NCI-H526 treated with DMSO at 0.1 percent for 48 hours (cell line): Measurements from ENCODE around the gene CAMSAP1.
"Not testable (repeated sequence)": the region's sequence is repeated elsewhere in the genome, so short reads cannot be mapped to it uniquely, and the experiment has no call there.

ENCODE experiments used
- DNase-seq: peaks from one replicate; lab custom pipeline; 2025; lab: John Stamatoyannopoulos, UW

The CAMSAP1 gene

GRCh38 chr9:135896626-135897025 lies 10.7 kb downstream of the CAMSAP1 start:
- no peak for DNase-seq

DNA sequence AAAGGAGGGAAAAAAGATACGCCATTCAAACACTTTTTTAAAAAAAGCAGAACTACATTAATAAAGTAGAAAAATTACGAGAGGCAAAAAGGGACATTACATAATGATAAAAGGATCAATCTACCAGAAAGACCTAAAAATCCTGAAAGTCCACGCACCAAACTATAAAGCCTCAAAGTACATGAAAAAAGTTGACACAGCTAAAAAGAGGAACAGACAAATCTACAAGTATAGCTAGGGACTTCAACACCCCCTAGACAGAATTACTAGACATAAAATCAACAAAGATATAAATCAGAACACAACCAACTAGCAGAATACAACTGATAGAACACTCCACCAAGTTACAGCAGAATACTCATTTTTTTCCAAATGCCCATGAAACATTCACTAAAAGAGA lies 11.1 kb downstream of the CAMSAP1 start:
- DNase-seq = no peak

DNA sequence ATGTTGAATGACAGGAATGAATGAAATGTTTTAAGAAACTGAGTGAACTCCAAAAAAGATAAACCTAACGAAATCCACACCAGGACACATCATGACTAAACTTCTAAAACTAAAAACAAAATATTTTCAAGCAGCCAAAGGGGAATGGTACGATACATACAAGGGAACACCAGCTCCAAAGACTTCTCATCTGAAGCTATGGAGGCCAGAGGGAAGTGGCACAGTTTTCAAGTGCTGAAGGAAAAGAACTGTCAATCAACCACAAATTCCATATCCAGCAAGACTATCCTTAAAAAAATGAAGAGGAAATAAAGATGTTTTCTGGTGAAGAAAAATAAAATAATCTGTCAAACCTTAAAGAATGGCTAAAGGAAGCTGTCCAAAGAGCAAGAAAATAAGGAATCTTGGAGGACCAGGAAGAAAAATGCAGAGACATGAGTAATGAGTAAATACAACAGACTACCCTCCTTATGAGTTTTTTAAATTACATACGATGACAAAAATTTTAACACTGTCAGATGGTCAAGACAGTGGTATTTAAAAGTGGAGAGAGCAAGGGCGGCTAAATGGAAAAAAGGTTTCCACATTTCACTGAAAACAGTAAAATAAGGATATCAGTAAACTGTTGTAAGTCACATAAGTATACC lies 12.0 kb downstream of the CAMSAP1 start:
- no peak for DNase-seq

- no peak for DNase-seq
Measured at GRCh38 chr9:135893104-135893503, 14.2 kb downstream of the CAMSAP1 start.

DNA sequence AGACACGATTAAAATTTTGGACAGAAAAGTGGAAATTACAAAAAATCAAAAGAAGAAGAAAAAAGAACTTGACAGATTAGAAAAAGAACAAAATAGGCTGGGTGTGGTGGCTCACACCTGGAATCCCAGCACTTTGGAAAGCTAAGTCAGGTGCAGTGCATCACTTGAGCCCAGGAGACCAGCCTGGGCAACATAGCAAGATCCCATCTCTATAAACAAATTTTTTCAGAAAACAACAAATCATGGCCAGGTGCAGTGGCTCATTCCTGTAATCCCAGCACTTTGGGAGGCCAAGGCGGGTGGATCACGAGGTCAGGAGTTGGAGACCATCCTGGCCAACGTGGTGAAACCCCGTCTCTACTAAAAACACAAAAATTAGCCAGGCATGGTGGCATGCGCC lies 15.0 kb downstream of the CAMSAP1 start:
- DNase-seq = not testable (repeated sequence)

- no peak for DNase-seq
Measured at GRCh38 chr9:135891027-135891631, 16.2 kb downstream of the CAMSAP1 start.

DNA sequence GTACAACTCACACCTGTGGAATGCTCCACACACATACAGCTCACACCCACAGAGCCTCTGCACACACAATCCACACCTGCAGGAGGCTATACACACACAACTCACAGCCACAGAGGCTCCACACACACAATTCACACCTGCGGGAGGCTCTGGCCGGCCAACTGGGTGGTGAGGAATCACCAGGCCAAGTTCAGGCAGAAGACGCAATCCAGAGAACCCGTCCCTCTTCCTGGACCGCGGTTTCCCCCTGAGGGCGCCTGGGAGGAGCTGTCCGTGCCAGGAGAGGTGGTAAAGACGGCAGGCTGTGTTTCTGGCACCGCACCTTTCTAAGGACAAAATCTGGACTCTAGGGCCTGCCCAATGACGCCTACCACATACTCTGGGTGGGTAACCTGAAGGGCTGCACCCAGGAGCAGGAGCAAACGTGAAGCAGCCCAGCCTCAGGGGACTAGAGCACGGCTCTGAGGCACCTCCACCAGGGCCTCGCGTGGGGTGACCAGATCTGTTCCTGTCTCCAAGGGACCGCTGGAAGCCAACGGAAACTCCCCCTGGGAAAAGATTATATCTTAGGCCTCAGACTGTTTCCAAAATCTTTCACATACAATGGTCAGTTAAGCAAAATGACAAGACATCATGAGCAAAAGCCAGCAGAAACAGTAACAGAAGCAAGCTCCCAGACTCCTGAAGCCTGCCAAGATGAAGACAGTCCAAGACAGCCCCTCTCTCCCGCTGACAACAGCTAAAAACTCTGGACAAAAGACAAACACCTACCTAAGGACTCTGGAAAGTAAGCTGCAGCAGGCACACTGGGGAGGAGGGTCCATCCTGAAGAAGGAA lies 16.9 kb downstream of the CAMSAP1 start:
- no peak for DNase-seq

DNA sequence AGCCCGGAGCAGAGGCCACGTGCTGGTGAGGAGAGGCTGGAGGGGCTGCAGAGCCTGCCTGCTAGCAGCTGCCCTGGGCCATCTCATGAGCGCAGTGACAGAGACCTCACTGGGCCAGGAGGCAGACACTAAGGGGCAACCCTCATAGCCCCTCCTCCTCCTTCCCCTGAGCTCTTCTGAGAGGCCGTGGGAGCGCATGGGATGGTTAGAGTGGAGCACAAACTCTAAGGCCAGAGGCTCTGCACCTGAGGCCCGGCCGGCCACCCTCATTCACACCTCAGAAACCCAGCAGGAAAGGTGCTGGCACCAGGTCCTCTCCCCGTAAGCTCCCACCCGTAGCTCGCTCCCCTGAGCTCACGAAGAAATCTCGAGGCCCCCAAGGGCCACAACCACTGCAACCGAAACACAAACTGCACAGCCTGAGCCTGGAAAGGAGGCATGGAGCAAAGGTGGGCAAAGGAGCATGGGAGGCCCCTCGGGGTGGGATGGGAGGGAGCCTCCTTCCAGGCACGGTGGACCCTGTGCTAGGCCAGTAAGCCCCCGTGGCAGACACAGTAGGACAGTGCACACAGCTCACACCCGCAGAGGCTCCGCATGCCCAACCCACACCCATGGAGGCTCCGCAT lies 17.7 kb downstream of the CAMSAP1 start:
- DNase-seq = no peak

- no peak for DNase-seq
Measured at GRCh38 chr9:135888766-135889394, 18.5 kb downstream of the CAMSAP1 start.

DNA sequence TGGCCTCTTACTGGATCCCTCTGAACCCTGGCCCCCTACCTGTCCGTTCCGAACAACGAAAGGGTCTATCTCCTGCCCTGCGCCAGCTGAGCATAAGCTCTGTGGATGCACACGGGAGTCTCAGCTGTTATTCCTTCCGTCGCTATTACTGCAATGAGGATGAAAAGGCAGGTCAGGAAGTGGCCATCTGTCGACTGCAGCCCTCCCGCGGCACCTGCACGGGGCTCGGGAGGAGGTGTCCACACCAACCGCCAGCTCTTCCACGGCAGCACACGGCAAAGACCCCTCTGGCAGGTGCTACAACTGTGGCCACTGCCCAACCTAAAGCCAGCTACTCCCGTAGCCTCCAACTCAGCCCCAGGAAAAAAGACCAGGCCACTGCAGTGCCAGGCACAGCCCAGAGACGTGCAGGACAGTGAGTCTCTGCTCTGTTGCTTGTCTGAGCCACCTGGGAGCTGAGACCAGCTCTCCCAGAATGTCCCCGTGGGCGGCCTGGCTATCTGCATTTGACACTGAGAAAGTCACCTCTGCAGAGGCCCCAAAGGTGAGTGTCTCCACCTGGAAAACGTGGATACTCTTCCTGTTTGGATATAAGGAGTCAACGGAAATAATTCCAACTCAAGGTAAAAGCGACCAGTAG lies 19.1 kb downstream of the CAMSAP1 start:
- DNase-seq = no peak

GRCh38 chr9:135887585-135888050 lies 19.7 kb downstream of the CAMSAP1 start:
- DNase-seq = no peak

DNA sequence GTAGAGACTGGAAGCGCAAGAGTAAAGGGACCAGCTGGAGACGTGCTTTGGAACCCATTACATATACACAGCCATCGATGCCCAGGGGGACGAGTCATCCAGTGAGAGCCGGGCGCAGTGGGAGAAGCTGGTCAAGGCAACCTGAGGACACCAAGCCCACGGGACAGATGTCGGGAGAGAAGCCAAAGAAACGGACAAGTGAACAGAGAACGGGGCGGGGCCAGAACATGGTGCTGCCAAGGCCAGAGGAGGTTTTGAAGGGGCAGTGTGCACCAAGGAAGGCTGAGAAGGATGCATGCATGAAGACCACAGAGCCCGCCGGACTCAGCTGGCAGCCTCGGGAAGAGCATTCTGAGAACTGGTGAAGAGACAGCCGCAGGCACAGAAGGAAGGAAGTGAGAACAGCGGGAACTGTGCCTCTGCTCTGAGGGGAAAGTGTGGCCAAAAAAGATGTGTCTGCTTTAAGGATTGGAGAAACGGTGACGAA lies 20.3 kb downstream of the CAMSAP1 start:
- no peak for DNase-seq

DNA sequence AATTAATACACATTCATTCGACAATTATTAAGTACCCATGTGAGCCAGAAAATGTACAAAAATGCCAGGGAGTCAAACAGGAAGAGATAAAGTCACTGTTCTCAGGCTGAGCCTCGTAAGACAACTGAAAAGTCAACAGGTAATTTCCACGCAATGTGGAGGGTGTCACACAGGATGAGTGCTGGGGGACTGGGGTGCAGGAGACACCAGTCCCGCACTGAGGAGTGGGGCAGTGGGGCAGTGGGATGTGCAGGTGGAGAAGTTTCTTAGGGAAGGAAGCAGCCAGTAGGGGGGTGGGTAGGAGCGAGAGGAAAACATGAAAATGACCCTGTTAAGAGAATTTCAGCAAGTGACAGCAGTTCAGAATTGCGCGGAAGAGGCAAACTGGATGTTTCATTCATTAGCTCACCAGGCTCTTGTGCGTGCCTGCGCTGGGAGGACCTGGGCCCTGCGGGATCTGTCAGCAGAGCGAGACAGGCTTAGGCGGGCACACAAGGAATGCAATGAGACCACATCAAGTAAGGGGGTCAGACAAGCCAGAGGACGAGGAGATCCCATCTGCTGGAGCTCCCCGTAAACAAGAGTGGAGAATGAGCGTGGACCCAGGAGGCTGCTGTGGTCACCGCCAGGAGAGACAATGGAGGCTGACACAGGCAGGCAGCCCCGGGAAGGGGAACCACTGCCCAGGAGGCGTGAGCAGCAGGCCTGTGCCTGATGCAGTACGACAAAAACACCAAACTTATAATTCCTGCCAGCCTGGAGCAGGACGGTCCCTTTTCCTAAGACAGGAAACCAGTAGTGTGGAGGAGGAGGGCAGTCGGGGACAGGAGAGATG lies 21.0 kb downstream of the CAMSAP1 start:
- no peak for DNase-seq

DNA sequence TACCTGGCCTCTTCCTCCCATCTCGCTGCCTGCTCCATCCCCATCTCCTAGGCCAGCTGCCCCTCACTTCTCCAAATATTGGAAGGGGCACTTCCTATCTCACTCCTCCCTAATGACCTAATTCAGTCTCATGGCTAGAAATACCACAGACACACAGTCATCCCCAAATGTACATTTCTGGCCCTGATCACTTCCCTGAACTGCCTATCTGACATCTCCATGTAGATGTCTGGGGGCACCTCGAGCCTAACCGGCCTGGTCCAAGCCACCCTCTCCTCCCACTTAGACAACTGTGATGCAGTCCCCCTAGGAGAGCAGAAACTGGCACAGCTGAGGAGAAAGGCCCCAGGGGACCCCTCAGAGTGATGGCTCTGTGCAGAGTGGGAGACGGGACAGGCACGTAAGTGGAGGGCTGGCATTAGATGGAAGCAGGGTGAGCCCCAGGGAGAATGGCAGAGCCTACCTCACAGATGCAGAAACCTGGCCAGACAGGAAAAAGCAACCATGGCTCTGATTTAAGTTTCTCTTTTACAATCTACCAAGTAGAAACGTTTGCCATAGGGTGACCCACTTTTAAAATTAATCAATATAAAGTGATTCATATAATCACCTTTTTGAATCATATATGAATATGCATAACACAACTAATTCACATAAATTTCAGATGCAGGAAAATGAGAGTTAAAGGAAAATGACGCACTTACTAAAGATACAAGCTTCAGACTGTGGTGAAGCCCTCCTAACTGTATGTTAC lies 22.1 kb downstream of the CAMSAP1 start:
- DNase-seq = no peak

GRCh38 chr9:135884328-135885035 lies 22.9 kb downstream of the CAMSAP1 start:
- no peak for DNase-seq

- no peak for DNase-seq
Measured at GRCh38 chr9:135883410-135884089, 23.8 kb downstream of the CAMSAP1 start.

GRCh38 chr9:135882011-135882410 lies 25.3 kb downstream of the CAMSAP1 start:
- DNase-seq = no peak

GRCh38 chr9:135880438-135880837 lies 26.9 kb downstream of the CAMSAP1 start:
- DNase-seq = no peak

- no peak for DNase-seq
Measured at GRCh38 chr9:135879619-135880018, 27.7 kb downstream of the CAMSAP1 start.
